HFFc6 (cell line): ENCODE results near the gene SERF2. TPM values are rescaled to one million over a fixed set of nuclear protein-coding genes. Genes with fewer than 3 reads are reported as not detected.
"Not testable (repeated sequence)": the region's sequence is repeated elsewhere in the genome, so short reads cannot be mapped to it uniquely, and the experiment has no call there.

ENCODE experiments used
- DNase-seq: peaks from one replicate; pipeline ENCODE4 v3.0.0-alpha.2; 2018
- H3K27ac Mint-ChIP-seq: 2 replicates; pipeline ENCODE4 v1.8.0; 2020; ENCODE audit warnings: mild to moderate bottlenecking, mixed read lengths
- H3K27me3 Mint-ChIP-seq: 2 replicates; pipeline ENCODE4 v1.8.0; 2021; ENCODE audit warnings: mild to moderate bottlenecking, moderate library complexity, mixed read lengths; ENCODE audit not compliant: insufficient read depth
- H3K36me3 Mint-ChIP-seq: 2 replicates; pipeline ENCODE4 v1.8.0; 2021; ENCODE audit warnings: low read depth, mixed read lengths
- H3K4me1 Mint-ChIP-seq: 2 replicates; pipeline ENCODE4 v1.8.0; 2020; ENCODE audit warnings: low read depth, mixed read lengths
- H3K4me3 Mint-ChIP-seq: 2 replicates; pipeline ENCODE4 v1.8.0; 2020; ENCODE audit warnings: mild to moderate bottlenecking, moderate library complexity, mixed read lengths
- H3K9me3 Mint-ChIP-seq: 2 replicates; pipeline ENCODE4 v1.8.0; 2020; ENCODE audit warnings: mild to moderate bottlenecking, mixed read lengths
- CTCF ChIP-seq: fragments of 200-600 bp; sonication (generic); IDR thresholded peaks from 2 replicates; pipeline ENCODE4 v1.5.0; 2021; ENCODE audit warnings: antibody characterized with exemption, mild to moderate bottlenecking
- microRNA-seq: library from miRNA; unstranded; fragments of <30 nt; microRNA quantifications from one replicate; pipeline ENCODE4, GENCODE V29; 2019
- total RNA-seq, 6 experiments: library from RNA; stranded (reverse); fragmentation: NEBNext Ultra II Directional; extraction: Animal tissue kit (Norgen Biotek cat#: 25700); gene quantifications; 2 replicates in 1 of 6; 3 replicates in 5 of 6; pipeline ENCODE4 v1.2.3, GENCODE V29; 2021

Gene SERF2
- total RNA-seq, 6 experiments from 2014 or later = 908 to 1,158 (median 1,046) TPM

GRCh38 chr15:43828061-43828657 is 36.0 kb downstream of the SERF2 start:
- Mint-ChIP-seq H3K4me3 (peak overlapping the region; percentile 87), H3K27ac (peak overlapping the region; percentile 82), H3K4me1 (peaks cover 39% of the 10 kb centered on the region), H3K36me3 (peaks cover 13% of the 10 kb centered on the region), H3K9me3 (peaks cover 4% of the 10 kb centered on the region), H3K27me3 (no peaks in the 10 kb centered on the region; the same call in none of the 2 replicates)
- no peak for DNase-seq
- no peak for TF ChIP-seq CTCF

GRCh38 chr15:43829951-43830540 is 37.9 kb downstream of the SERF2 start:
- peaks cover 32% of the 10 kb centered on the region for H3K4me1 Mint-ChIP-seq
- not testable (repeated sequence) for H3K9me3 Mint-ChIP-seq, DNase-seq, H3K27me3 Mint-ChIP-seq, H3K4me3 Mint-ChIP-seq, H3K36me3 Mint-ChIP-seq
- peak overlapping the region; percentile 16; the same call in 1 of the 2 replicates for H3K27ac Mint-ChIP-seq

- Mint-ChIP-seq H3K4me1 (peaks cover 32% of the 10 kb centered on the region), H3K36me3 (peaks cover 11% of the 10 kb centered on the region; the same call in 1 of the 2 replicates)
- H3K4me3 Mint-ChIP-seq, H3K27ac Mint-ChIP-seq, DNase-seq, H3K27me3 Mint-ChIP-seq, H3K9me3 Mint-ChIP-seq: not testable (repeated sequence)
Observed at GRCh38 chr15:43830691-43831275, 38.7 kb downstream of the SERF2 start.

DNA sequence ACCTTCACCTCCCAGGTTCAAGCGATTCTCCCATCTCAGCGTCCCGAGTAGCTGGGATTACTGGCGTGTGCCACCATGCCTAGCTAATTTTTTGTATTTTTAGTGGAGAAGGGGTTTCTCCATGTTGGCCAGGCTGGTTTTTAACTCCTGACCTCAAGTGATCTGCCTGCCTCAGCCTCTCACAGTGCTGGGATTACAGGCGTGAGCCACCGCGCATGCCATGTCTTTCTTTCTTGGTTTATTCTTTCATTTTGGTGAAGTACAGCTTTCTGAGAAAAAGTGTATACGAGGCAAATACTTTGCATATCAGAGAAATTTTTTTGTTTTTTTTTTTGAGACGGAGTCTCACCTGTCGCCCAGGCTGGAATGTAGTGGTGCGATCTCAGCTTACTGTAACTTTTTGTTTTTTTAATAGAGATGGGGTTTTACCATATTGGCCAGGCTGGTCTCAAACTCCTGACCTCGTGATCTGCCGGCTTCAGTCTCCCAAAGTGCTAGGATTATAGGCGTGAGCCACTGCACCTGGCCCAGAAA is 39.5 kb downstream of the SERF2 start:
- Mint-ChIP-seq H3K4me1 (peaks cover 32% of the 10 kb centered on the region), H3K36me3 (peaks cover 15% of the 10 kb centered on the region; the same call in 1 of the 2 replicates)
- DNase-seq, H3K27me3 Mint-ChIP-seq, H3K9me3 Mint-ChIP-seq, H3K27ac Mint-ChIP-seq, H3K4me3 Mint-ChIP-seq: not testable (repeated sequence)

- not testable (repeated sequence) for H3K9me3 Mint-ChIP-seq, H3K27me3 Mint-ChIP-seq, H3K4me3 Mint-ChIP-seq, H3K27ac Mint-ChIP-seq, DNase-seq
- peaks cover 15% of the 10 kb centered on the region; the same call in 1 of the 2 replicates for H3K36me3 Mint-ChIP-seq
- peaks cover 26% of the 10 kb centered on the region for H3K4me1 Mint-ChIP-seq
Observed at GRCh38 chr15:43832485-43832884, 40.4 kb downstream of the SERF2 start.

DNA sequence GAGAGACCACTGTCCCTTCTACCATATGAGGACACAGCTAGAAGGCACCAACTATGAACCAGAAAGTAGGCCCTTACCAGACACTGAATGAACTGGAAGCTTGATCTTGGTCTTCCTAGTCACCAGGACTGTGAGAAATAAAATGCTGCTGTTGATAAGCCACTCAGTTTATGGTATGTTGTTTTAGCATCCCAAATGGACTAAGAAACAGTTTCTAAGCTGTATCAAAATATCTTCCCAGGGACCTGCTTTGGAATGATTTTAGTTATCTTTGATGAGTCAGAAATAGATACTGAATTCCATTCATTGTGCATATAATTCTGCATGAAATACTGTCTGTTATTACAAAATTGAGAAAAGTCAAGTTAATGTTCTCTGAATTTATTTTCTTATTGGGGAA is 53.3 kb downstream of the SERF2 start:
- no peak for DNase-seq
- Mint-ChIP-seq H3K4me1 (no peaks in the 10 kb centered on the region), H3K4me3 (no peak overlapping the region), H3K9me3 (no peaks in the 10 kb centered on the region), H3K27me3 (no peaks in the 10 kb centered on the region), H3K27ac (0 out of 2 replicates have a peak overlapping the region, but pooled peaks have one; percentile 18), H3K36me3 (no peaks in the 10 kb centered on the region; the same call in 1 of the 2 replicates)
- TF ChIP-seq CTCF = no peak

Small RNA genes within 50 kb of the gene (microRNA-seq; reads per million reads assigned to microRNA genes)
- gene MIR1282 = 5.4 reads per million

Other genes with a start within 250 kb of the SERF2 start
- gene PPIP5K1, start 202.1 kb upstream of the SERF2 start, total RNA-seq = 10 to 100 TPM; 16.3 to 23.3 (median 20.1) TPM
- not detected for gene CKMT1B, start 198.3 kb upstream of the SERF2 start, total RNA-seq
- not detected for gene STRC, start 173.5 kb upstream of the SERF2 start, total RNA-seq
- 1 to 10 TPM in 2 of 6 experiments, under 1 TPM in 4; 0.38 to 2.6 (median 0.74) TPM for gene CATSPER2, start 143.5 kb upstream of the SERF2 start, total RNA-seq
- not detected for gene CKMT1A, start 98.5 kb upstream of the SERF2 start, total RNA-seq
- gene PDIA3, start 45.9 kb upstream of the SERF2 start, total RNA-seq = 100 to 1,000 TPM; 586 to 721 (median 660) TPM
- 1 to 10 TPM in 4 of 6 experiments, under 1 TPM in 2; 0.91 to 1.5 (median 1.1) TPM for gene ELL3, start 15.4 kb upstream of the SERF2 start, total RNA-seq
- gene SERINC4, start 7.9 kb downstream of the SERF2 start, total RNA-seq = under 1 TPM in 3 of 6 experiments, not detected in 3; 0.07 to 0.11 (median 0.09) TPM
- 10 to 100 TPM; 12.3 to 33.8 (median 19.3) TPM for gene HYPK, start 8.3 kb downstream of the SERF2 start, total RNA-seq
- 10 to 100 TPM; 25.3 to 30.4 (median 27.3) TPM for gene MFAP1, start 32.4 kb downstream of the SERF2 start, total RNA-seq
- 10 to 100 TPM in 5 of 6 experiments, 1 to 10 TPM in 1; 8.8 to 25.1 (median 20.5) TPM for gene WDR76, start 34.7 kb downstream of the SERF2 start, total RNA-seq